Measurements from ENCODE around the gene C22orf39. TPM values are rescaled to one million over a fixed set of nuclear protein-coding genes. Genes with fewer than 3 reads are reported as not detected.

Gene C22orf39
- total RNA-seq, 6 experiments from 2014 or later, result 9.8 to 15.7 (median 12.5) TPM

GRCh38 chr22:19394274-19395050 is 53.0 kb downstream of the C22orf39 start:
- Histone ChIP-seq H3K27ac (no peak overlapping the region), H3K36me3 (peaks cover 0 to 91% (median 28%) of the 10 kb centered on the region in 4 donors), H3K4me3 (no peak overlapping the region), H3K4me1 (no peaks in the 10 kb centered on the region), H3K27me3 (no peaks in the 10 kb centered on the region), H3K9me3 (no peaks in the 10 kb centered on the region)
- peak in 1 of 3 donors; percentile 32 for DNase-seq
- TF ChIP-seq CTCF (IDR thresholded peaks at IDR 0.05) (no peak), POLR2A (IDR thresholded peaks at IDR 0.05) (no peak)
- no peak for ATAC-seq
- intact Hi-C loops (cut with DNase I), result no loop called here
- WGBS (ENCODE audit: insufficient coverage, low coverage, low lambda C conversion rate, missing lambda C conversion rate), result 85% methylated on average over 5 of the region's 8 CpGs

- Histone ChIP-seq H3K36me3 (peaks cover 0 to 93% (median 31%) of the 10 kb centered on the region in 4 donors), H3K4me1 (no peaks in the 10 kb centered on the region), H3K4me3 (no peak overlapping the region), H3K27ac (no peak overlapping the region), H3K27me3 (no peaks in the 10 kb centered on the region), H3K9me3 (no peaks in the 10 kb centered on the region)
- DNase-seq (peak in 1 of 3 donors; percentile 42), ATAC-seq (no peak)
- 89% methylated on average over 5 of the region's 5 CpGs for WGBS (ENCODE audit: insufficient coverage, low coverage, low lambda C conversion rate, missing lambda C conversion rate)
- intact Hi-C loops (cut with DNase I), result no loop called here
- TF ChIP-seq POLR2A (IDR thresholded peaks at IDR 0.05) (no peak), CTCF (IDR thresholded peaks at IDR 0.05) (no peak)
These were observed 53.8 kb downstream of the C22orf39 start for GRCh38 chr22:19393704-19394103.

Other genes with a start within 250 kb of the C22orf39 start
- gene CLTCL1, start 156.0 kb downstream of the C22orf39 start, total RNA-seq, result 1 to 10 TPM; 3.5 to 6.6 (median 5.7) TPM
- 10 to 100 TPM; 14.6 to 25.0 (median 17.8) TPM for gene HIRA, start 16.0 kb downstream of the C22orf39 start, total RNA-seq
- 10 to 100 TPM; 23.6 to 38.8 (median 27.8) TPM for gene MRPL40, start 15.2 kb downstream of the C22orf39 start, total RNA-seq
- gene UFD1, start 31.5 kb upstream of the C22orf39 start, total RNA-seq, result 10 to 100 TPM; 26.8 to 43.7 (median 32.1) TPM
- gene CDC45, start 32.2 kb upstream of the C22orf39 start, total RNA-seq, result 1 to 10 TPM in 2 of 6 experiments, under 1 TPM in 3, not detected in 1; 0.39 to 4.2 (median 0.56) TPM
- gene CLDN5, start 76.7 kb upstream of the C22orf39 start, total RNA-seq, result 10 to 100 TPM in 2 of 6 experiments, 1 to 10 TPM in 4; 4.4 to 12.1 (median 5.7) TPM